A549 (cell line): ENCODE measurements around the gene FARP2. TPM values are rescaled to one million over a fixed set of nuclear protein-coding genes. Genes with fewer than 3 reads are reported as not detected.
"Not testable (repeated sequence)": the region's sequence is repeated elsewhere in the genome, so short reads cannot be mapped to it uniquely, and the experiment has no call there.

Experiments
- ATAC-seq, 2 experiments: fragments of 200-7000 bp in 1 of 2; fragments of >200 bp in 1 of 2; cut with Nextera tagmentation in 1 of 2; cut with Tn5 transposase in 1 of 2; 3 replicates each; pipeline versions ENCODE4 v1.8.0 to v1.9.1; 2018 to 2020; ENCODE audit warnings: mild to moderate bottlenecking in 1 of 2, moderate library complexity in 1 of 2
- CTCF ChIA-PET: fragments of 300-600 bp; sonication (Branson Sonifier 250); formaldehyde crosslinking; extraction: SDS; loops from one replicate; lab custom pipeline; 2021; ENCODE audit warnings: antibody characterized with exemption, inconsistent platforms; lab: Yijun Ruan, JAX
- POLR2A ChIA-PET: fragments of 350-600 bp; formaldehyde crosslinking; extraction: SDS; loops from one replicate; lab custom pipeline; 2021; ENCODE audit warnings: antibody characterized with exemption, inconsistent platforms; lab: Yijun Ruan, JAX
- DNase-seq, 2 experiments: peaks; one replicate each; pipeline versions ENCODE4 v3.0.0 to v3.0.0-alpha.2; 2011 to 2016; ENCODE audit warnings: low read depth in 1 of 2, low spot score in 1 of 2
- FAIRE-seq: peaks from 2 replicates; lab custom pipeline; 2011; peaks lifted over from hg19 to GRCh38; lab: Jason Lieb, UNC
- H3K27ac ChIP-seq, 2 experiments: fragments of >200 bp; sonication (Bioruptor Twin); formaldehyde crosslinking; 3 replicates each; pipeline ENCODE4 v1.5.1; 2016 to 2017
- H3K4me1 ChIP-seq: fragments of >200 bp; sonication (Bioruptor Twin); formaldehyde crosslinking; 3 replicates; pipeline ENCODE4 v1.6.1; 2016
- H3K4me2 ChIP-seq: fragments of >200 bp; sonication (Bioruptor Twin); formaldehyde crosslinking; 3 replicates; pipeline ENCODE4 v1.6.1; 2016
- H3K4me3 ChIP-seq: fragments of >200 bp; sonication (Bioruptor Twin); formaldehyde crosslinking; 3 replicates; pipeline ENCODE4 v1.5.1; 2016
- H3K9me3 ChIP-seq: fragments of >200 bp; sonication (Bioruptor Twin); formaldehyde crosslinking; 3 replicates; pipeline ENCODE4 v1.6.1; 2016
- CHD4 ChIP-seq: fragments of 200-600 bp; sonication (generic); IDR thresholded peaks from 2 replicates; pipeline ENCODE4 v1.6.1; 2016; ENCODE audit warnings: antibody characterized with exemption, mild to moderate bottlenecking, borderline replicate concordance
- EHF ChIP-seq: fragments of 250-450 bp; sonication (Bioruptor Pico); IDR thresholded peaks from 2 replicates; pipeline ENCODE4 v1.5.0; 2020; ENCODE audit warnings: mild to moderate bottlenecking
- ELK1 ChIP-seq: fragments of 150-350 bp; IDR thresholded peaks from 2 replicates; pipeline ENCODE4 v1.6.1; 2014; ENCODE audit warnings: low read depth, mild to moderate bottlenecking, low read length
- ESRRA ChIP-seq: fragments of 150-350 bp; IDR thresholded peaks from 2 replicates; pipeline ENCODE4 v1.6.1; 2014; ENCODE audit warnings: mild to moderate bottlenecking, low read length, borderline replicate concordance
- FOSL2 ChIP-seq, 2 experiments: fragments of 450-650 bp in 1 of 2; fragments of >200 bp in 1 of 2; sonication (Bioruptor Twin) in 1 of 2; formaldehyde crosslinking; IDR thresholded peaks; 2 replicates each; pipeline versions ENCODE4 v1.5.0 to v1.6.1; 2016 to 2020; ENCODE audit warnings: mild to moderate bottlenecking in 1 of 2, moderate library complexity in 1 of 2
- HOXB5 ChIP-seq: fragments of 250-450 bp; sonication (Bioruptor Pico); IDR thresholded peaks from 2 replicates; pipeline ENCODE4 v1.5.0; 2020; ENCODE audit warnings: mild to moderate bottlenecking, moderate library complexity
- JUNB ChIP-seq: fragments of >200 bp; sonication (Bioruptor Twin); formaldehyde crosslinking; IDR thresholded peaks from 2 replicates; pipeline ENCODE4 v1.6.1; 2016
- MAFK ChIP-seq: fragments of 450-650 bp; IDR thresholded peaks from 2 replicates; pipeline ENCODE4 v1.6.1; 2014; ENCODE audit not compliant: partially characterized antibody
- MAX ChIP-seq: IDR thresholded peaks from 2 replicates; pipeline ENCODE4 v1.6.1; 2012
- NFE2L2 ChIP-seq: fragments of 150-350 bp; conservative IDR thresholded peaks from 2 replicates; pipeline ENCODE4 v1.6.1; 2014; ENCODE audit warnings: low read length
- POLR2AphosphoS2 ChIP-seq: conservative IDR thresholded peaks from 2 replicates; pipeline ENCODE4 v1.6.1; 2012; ENCODE audit warnings: low read length, improper control_type of control experiment, inconsistent platforms
- RCOR1 ChIP-seq: fragments of 150-350 bp; IDR thresholded peaks from 2 replicates; pipeline ENCODE4 v1.6.1; 2014; ENCODE audit warnings: antibody characterized with exemption, low read length, low read depth
- SMC3 ChIP-seq: fragments of >200 bp; sonication (Bioruptor Twin); formaldehyde crosslinking; IDR thresholded peaks from 3 replicates; pipeline ENCODE4 v1.6.1; 2018; ENCODE audit warnings: inconsistent platforms
- ZC3H11A ChIP-seq: fragments of 450-650 bp; IDR thresholded peaks from 2 replicates; pipeline ENCODE4 v1.6.1; 2014; ENCODE audit warnings: antibody characterized with exemption, mild to moderate bottlenecking
- ZNF302 ChIP-seq: fragments of 250-450 bp; sonication (Bioruptor Pico); IDR thresholded peaks from 2 replicates; pipeline ENCODE4 v1.9.0; 2021; ENCODE audit warnings: inconsistent platforms, mild to moderate bottlenecking, moderate library complexity
- ZSCAN20 ChIP-seq: fragments of 250-450 bp; sonication (Bioruptor Pico); IDR thresholded peaks from 2 replicates; pipeline ENCODE4 v1.8.0; 2022; ENCODE audit warnings: mild to moderate bottlenecking, moderate library complexity
- WGBS: methylation state at CpG from one replicate; pipeline ENCODE4 v1.1.6; 2017; ENCODE audit errors: missing lambda C conversion rate; 5-methylcytosine and 5-hydroxymethylcytosine counted together
- polyA plus RNA-seq, 4 experiments: library from polyadenylated mRNA; depleted of rRNA in 3 of 4; stranded (reverse); fragments of >200 nt; fragmentation: RNase III in 1 of 4; extraction: RNeasy Plus Mini Kit Qiagen cat#74134 plus additional on column Dnase treatment in 1 of 4; gene quantifications; 2 replicates in 3 of 4; 3 replicates in 1 of 4; pipeline ENCODE4 v1.2.3, GENCODE V29; 2011 to 2017
- TF ChIP-seq, protein P1 (sequence below): fragments of >200 bp; sonication (Bioruptor Twin); formaldehyde crosslinking; IDR thresholded peaks from 2 replicates; pipeline ENCODE4 v1.6.1; 2016
- TF ChIP-seq, protein P2 (sequence below): IDR thresholded peaks from 2 replicates; pipeline ENCODE4 v1.6.1; 2012; ENCODE audit warnings: low read depth, borderline replicate concordance

The FARP2 gene
- polyA plus RNA-seq, 2 of the 4 experiments (the other 2 are of a cell fraction), result 17.0 to 29.1 TPM

- Histone ChIP-seq H3K9me3 (no peaks in the 10 kb centered on the region), H3K27ac (no peak overlapping the region), H3K4me3 (no peak overlapping the region), H3K4me2 (no peak overlapping the region), H3K4me1 (no peaks in the 10 kb centered on the region)
- no peak for DNase-seq
- WGBS, result 63% methylated on average over 6 of the region's 6 CpGs
- ChIA-PET CTCF (no interaction called here), POLR2A (no interaction called here)
- no peak for TF ChIP-seq ESRRA
- no peak for TF ChIP-seq ELK1
- no peak for TF ChIP-seq HOXB5 (CRISPR knock-in tag)
- TF ChIP-seq POLR2AphosphoS2, result no peak
- TF ChIP-seq ZC3H11A, result no peak
- TF ChIP-seq JUNB, result no peak
- TF ChIP-seq, protein P1, sequence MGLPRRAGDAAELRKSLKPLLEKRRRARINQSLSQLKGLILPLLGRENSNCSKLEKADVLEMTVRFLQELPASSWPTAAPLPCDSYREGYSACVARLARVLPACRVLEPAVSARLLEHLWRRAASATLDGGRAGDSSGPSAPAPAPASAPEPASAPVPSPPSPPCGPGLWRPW, result no peak
- TF ChIP-seq MAFK, result no peak
- no peak for TF ChIP-seq EHF (CRISPR knock-in tag)
- TF ChIP-seq, protein P2, sequence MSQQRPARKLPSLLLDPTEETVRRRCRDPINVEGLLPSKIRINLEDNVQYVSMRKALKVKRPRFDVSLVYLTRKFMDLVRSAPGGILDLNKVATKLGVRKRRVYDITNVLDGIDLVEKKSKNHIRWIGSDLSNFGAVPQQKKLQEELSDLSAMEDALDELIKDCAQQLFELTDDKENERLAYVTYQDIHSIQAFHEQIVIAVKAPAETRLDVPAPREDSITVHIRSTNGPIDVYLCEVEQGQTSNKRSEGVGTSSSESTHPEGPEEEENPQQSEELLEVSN, result no peak
- TF ChIP-seq ZSCAN20, result no peak
- no peak for FAIRE-seq
- no peak for ATAC-seq
Measured at GRCh38 chr2:241517297-241517696, 161.2 kb downstream of the FARP2 start.

DNA sequence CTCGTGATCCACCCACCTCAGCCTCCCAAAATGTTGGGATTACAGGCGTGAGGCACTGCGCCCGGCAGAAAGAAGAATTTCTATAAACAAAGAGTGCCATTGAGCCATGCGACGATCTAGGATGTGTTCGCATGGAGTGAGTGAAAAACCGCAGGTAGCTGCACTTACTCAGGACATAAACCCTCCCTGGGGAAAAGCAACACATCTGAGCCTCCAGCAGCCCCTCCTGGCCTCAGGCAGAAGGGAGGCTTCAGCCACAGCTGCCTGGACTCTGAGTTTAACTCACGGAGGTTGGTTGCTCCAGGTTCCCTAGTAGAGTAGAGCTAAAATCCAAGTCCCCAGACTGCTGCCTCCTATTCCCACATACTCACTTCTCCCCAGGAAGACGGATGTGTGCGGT, 163.6 kb downstream of the FARP2 start:
- CTCF ChIA-PET, result interaction anchor here (1.4 kb wide), 1 partner anchor 33 kb away, joined by 3 read pairs; no protein-coding TSS in a partner anchor
- WGBS, result 79% methylated on average over 11 of the region's 11 CpGs
- ATAC-seq, result peak in 1 of 2 experiments; percentile 23; a peak in 1 of 6 replicates

GRCh38 chr2:241522477-241522876, 166.4 kb downstream of the FARP2 start:
- POLR2A ChIA-PET, result no interaction called here
- TF ChIP-seq FOSL2 (IDR thresholded peaks at IDR 0.05), result no peak
- TF ChIP-seq FOSL2 (CRISPR knock-in tag; IDR thresholded peaks at IDR 0.05), result no peak
- TF ChIP-seq MAFK, result peak; percentile 64

More for the DNA sequence above, 163.6 kb downstream of the FARP2 start:
- DNase-seq (no peak), FAIRE-seq (no peak)
- Histone ChIP-seq H3K27ac (no peak overlapping the region), H3K9me3 (no peaks in the 10 kb centered on the region), H3K4me3 (no peak overlapping the region), H3K4me2 (no peak overlapping the region), H3K4me1 (no peaks in the 10 kb centered on the region)
- TF ChIP-seq MAX (no peak), CHD4 (no peak), SMC3 (no peak), ZNF302 (CRISPR knock-in tag) (no peak), RCOR1 (no peak), FOSL2 (IDR thresholded peaks at IDR 0.05) (no peak), FOSL2 (CRISPR knock-in tag; IDR thresholded peaks at IDR 0.05) (no peak), JUNB (no peak), NFE2L2 (no peak), HOXB5 (CRISPR knock-in tag) (no peak)
- POLR2A ChIA-PET, result no interaction called here

GRCh38 chr2:241525818-241526780, 170.0 kb downstream of the FARP2 start:
- FAIRE-seq, ATAC-seq, H3K4me3 ChIP-seq, DNase-seq, H3K27ac ChIP-seq, POLR2A ChIA-PET, H3K4me1 ChIP-seq, H3K4me2 ChIP-seq, H3K9me3 ChIP-seq: not testable (repeated sequence)
- 74% methylated on average over 31 of the region's 31 CpGs for WGBS
- CTCF ChIA-PET, result interaction anchor here (0.9 kb wide), 1 partner anchor 10 kb away, joined by 3 read pairs; no protein-coding TSS in a partner anchor

More at GRCh38 chr2:241522477-241522876, 166.4 kb downstream of the FARP2 start:
- Histone ChIP-seq H3K27ac (no peak overlapping the region), H3K4me3 (no peak overlapping the region), H3K4me1 (no peaks in the 10 kb centered on the region), H3K4me2 (no peak overlapping the region), H3K9me3 (no peaks in the 10 kb centered on the region)
- WGBS, result 77% methylated on average over 5 of the region's 5 CpGs
- CTCF ChIA-PET, result no interaction called here
- ATAC-seq (no peak), DNase-seq (no peak), FAIRE-seq (no peak)
